ENCODE results near the gene POLR2J3.
"Not testable (repeated sequence)": the region's sequence is repeated elsewhere in the genome, so short reads cannot be mapped to it uniquely, and the experiment has no call there.

Gene POLR2J3

DNA sequence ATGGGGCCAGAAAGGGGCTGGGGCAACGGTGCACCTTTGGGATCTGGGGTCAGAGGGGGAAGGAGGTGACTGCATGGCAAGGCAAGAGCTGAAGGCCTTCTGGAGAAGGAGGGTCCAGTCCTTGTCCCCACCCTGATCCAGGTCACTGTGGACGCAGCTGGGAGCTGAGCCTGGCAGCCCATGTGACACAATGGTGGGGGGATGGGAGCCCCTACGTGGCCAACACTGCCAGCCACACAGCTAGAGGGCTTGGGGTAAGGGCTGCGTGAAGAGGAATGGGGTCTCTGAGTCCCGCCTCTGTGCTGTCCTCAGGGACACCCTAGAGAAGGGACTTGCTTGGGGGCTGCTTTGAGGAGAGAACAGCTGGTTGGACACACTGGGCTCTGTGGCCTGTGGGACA is 9.3 kb upstream of the POLR2J3 start:
- not testable (repeated sequence) for DNase-seq

DNA sequence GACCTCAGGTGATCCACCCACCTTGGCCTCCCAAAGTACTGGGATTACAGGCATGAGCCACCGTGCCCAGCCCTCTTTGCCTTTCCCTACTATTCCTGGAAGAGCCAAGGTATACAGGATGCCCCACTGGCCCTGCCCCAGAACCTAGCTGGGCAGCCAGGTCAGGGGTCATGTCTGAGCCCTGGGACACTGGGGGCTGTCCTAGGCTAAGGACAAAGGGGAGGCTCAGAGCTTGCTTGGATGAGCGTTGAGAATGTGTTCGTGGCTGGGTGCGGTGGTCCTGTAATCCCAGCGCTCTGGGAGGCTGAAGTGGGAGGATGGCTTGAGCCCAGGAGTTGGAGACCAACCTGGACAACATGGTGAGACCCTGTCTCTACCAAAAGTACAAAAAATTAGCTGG is 6.1 kb upstream of the POLR2J3 start:
- DNase-seq = not testable (repeated sequence)

DNA sequence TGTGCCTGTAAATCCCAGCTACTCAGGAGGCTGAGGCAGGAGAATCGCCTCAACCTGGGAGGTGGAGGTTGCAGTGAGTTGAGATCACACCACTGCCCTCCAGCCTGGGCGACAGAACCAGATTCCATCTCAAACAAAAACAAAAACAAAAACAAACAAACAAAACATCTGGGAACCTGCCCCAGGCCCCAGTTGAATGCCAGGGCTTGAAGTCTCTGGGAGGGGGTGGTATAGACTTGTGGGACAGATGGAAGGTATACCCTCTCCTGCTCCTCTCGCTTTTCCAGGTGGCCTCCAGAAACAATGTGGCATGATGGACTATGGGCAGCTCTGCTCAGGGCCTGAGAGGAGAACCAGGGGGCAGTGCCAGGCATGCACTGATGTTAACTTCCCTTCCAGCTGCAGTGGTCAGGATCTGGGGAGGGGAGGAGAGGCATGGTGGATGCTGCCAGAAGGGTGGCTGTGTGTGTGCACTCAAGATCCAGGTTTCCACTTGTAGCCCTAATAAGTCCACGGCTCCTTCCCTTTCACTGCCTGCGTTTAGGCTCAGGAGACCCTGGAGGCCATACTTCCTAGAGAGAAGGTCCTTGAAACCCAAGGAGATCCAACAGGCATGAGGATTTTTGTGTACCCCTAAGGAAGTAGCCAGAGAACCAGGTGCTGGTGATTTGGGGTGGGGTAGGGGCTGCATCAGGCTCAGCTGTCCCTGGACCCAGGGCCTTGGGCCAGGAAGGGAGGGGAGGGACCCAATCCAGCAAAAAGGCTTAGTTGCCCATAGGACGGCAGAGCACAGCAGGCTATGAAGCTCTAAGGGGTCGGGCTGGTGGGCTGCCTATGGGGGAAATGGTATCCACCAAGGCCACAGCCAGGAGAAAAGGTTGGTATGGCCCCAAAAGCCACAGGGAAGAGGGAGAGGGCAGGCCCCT is 5.2 kb upstream of the POLR2J3 start:
- not testable (repeated sequence) for DNase-seq

DNA sequence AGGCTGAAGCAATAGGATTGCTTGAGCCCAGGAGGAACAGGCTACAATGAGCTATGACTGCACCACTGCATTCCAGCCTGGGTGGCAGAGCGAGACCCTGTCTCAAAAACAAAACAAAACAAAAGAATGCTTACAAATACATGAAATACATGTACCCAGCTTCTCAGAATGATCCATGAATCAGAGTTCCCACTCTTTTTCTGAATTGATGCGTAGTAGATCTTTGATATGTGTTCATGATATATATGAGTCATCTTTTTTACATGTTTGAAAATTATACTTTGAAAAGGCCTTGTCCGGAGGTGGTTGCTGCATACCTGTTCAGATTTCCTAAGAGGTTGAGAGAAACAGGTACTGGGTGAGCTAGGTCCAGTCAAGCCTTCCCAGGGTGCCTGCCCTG is 4.0 kb upstream of the POLR2J3 start:
- DNase-seq = not testable (repeated sequence)

DNA sequence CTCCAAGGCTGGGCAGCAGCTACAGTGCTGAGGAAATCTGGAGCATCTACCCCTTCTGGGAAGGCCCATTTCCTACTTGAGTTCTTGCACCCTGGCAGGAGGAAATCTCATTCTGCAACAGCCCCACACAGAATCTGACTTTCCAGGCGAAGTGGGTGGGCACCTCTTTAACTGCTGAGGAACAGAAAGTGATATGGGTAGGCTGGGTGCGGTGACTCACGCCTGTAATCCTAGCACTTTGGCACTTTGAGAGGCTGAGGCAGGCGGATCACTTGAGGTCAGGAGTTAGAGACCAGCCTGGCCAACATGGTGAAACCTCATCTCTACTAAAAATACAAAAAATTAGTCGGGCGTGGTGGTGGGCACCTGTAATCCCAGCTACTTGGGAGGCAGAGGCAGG is 2.2 kb upstream of the POLR2J3 start:
- DNase-seq = not testable (repeated sequence)

DNA sequence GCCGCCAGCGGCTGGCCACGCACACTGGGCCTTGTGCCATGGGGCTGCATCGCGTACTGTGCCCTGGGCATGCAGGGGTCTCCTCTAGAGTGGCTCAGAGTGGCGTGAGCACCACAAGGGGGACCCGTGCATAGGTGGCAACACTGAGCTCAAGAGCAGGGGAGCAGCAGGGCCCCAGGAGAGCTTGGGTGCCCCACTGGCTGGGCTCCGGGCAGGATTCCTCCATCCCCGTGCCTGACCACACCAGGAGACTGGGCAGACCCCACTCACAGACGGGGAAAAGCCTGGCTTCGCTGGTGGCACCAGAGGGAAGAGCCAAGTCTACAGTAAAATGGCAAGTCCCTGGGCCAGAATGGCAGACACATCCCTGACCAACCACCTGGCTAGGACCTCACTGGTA is 3.8 kb downstream of the POLR2J3 start:
- not testable (repeated sequence) for DNase-seq

DNA sequence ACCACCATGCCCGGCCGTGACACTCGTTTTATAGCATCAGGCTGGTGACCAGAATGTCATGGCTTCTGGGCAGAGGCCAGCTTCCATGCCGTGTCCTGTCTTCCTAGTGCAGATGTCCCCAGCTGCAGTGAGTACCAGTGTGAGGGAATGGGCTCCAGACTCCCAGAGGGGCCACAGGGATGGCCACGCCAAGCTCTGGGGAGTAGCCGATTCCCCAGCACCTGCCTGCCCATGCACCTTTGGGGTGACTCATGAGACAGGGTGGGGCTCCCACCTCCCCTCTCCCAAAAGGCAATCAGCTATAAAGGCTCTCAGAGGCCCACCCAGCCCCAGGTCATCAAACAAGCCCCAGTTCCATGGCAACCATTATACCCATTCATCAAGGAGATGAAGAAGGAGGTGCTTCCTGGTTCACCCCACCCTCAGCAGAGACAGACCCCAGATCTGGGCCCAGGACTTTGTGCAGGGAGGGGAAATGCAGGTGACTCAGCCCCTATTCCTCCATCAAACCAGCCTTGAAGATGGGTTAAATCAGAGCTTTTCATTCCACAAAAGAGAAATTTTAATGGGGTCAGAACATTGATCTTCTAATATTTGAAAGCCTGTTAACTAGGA is 21.5 kb downstream of the POLR2J3 start, which contains the start of gene SPDYE2:
TSS of gene SPDYE2 (plus strand) at position 419 of the 615 bp plus-strand sequence. CDS start 2,030 bp downstream, outside the sequence.
- not testable (repeated sequence) for DNase-seq

DNA sequence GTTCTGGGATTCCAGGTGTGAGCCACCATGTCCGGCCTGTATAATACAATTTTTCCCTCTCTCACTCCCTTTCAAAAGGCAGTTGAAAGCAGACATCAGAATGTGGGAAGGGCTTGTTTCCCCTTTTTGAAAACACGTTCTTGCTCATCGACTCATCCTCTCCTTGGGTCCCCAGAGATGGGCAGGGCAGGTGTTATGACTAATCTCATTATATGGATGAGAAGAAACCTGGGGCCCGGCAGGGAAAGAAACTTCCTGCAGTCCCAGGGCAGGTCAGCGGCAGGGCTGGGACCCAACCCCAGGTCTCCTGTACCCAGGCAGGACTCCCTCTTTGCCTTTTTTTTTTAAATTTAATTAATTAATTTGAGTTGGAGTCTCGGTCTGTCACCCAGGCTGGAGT is 26.0 kb downstream of the POLR2J3 start:
- DNase-seq = not testable (repeated sequence)

DNA sequence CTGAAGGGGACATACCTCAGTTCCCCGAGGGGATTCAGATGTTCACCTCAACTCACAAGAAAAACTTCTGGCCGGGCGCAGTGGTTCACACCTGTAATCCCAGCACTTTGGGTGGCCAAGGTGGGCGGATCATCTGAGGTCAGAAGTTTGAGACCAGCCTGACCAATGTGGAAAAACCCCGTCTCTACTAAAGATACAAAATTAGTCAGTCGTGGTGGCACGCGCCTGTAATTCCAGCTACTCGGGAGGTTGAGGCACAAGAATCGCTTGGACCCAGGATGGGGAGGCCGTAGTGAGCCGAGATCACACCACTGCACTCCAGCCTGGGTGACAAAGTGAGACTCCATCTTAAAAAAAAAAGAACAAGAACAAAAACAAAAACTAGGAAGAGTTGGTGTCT is 27.1 kb downstream of the POLR2J3 start:
- DNase-seq = not testable (repeated sequence)

DNA sequence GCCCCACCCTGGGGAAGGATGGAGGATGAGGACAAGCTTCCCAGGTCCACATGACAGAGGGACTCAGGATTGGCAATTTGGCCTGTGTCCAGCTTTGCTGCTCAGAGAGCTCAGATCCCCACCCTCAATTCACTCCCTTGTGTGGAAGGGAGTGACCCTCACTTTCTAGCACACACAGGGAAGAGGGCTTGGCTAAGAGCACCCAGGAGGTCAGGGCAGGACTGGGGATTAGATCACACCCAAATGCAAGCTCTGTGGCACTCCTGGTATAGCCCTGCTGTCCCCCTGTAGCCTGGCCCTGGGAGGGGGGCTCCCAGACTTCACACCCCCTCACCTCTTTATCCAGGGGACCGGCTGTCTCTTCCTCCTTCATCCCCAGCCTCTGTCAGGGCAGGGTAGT is 28.0 kb downstream of the POLR2J3 start:
- DNase-seq = not testable (repeated sequence)

DNA sequence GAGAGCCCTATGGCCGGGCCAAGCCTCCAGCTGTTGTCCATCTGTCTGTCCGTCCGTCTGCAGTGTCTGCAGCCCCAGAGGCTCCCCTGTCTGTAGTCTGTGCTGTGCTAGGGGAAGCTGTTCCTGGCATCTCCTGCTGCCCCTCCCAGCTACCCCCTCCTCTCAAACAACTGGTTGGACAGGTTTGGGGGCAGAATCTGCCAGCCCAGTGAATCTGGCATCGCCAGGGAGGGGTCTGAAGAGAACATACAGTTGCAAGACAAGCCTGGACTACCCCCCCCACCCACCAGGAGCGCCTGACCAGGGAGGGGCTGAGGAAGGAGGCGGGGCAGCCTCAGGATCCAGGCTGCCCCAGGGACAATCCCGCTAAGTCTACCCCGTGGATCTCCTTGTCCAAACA is 28.8 kb downstream of the POLR2J3 start, which contains the start of gene UPK3BL2:
TSS of gene UPK3BL2 (minus strand) at position 101 of the 400 bp plus-strand sequence. CDS start at position 41, 60 bp downstream.
- not testable (repeated sequence) for DNase-seq

DNA sequence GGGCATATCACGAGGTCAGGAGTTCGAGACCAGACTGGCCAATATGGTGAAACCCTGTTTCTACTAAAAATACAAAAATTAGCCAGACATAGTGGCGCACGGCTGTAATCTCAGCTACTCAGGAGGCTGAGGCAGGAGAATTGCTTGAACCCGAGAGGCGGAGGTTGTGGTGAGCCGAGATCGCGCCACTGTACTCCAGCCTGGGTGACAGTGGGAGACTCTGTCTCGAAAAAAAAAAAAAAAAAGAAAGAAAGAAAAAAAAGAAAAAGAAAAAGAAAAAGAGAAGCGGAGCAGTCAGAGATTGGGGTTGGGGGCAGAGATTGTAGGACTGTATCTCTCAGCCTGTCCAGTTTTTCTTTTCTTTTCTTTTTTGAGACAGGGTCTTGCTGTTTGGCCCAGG is 29.6 kb downstream of the POLR2J3 start:
- not testable (repeated sequence) for DNase-seq

DNA sequence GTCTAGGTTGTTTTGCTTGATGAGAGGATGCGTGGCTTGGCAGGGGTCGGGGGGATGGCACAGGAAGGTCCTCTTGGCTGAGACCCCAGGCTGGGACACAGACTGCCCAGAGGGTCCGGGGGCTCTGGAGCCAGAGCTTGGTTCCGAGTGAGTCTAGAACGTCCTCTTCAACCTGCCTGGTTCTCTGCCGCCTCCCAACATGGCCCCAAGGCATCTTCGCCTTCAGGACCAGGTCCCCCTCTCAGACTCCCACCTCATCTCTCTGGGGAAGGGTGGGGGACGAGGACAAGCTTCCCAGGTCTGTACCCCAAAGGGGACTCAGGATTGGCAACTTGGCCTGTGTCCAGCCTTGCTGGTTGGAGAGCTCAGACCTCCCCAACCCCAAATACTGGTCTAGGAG is 30.3 kb downstream of the POLR2J3 start:
- DNase-seq = not testable (repeated sequence)

DNA sequence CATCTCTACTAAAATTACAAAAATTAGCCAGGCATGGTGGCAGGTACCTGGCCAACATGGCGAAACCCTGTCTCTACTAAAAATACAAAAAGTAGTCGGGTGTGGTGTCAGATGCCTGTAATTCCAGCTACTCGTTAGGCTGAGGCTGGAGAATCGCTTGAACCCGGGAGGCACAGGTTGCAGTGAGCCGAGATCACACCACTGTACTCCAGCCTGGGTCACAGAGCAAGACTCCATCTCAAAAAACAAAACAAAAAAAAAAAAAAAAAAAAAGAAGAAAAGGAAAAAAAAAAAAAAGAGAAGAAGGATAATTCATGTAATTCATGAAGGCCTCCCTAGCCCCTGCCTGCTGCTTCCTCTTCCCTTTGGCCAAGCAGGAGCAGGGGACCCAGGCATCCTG is 31.8 kb downstream of the POLR2J3 start:
- not testable (repeated sequence) for DNase-seq

DNA sequence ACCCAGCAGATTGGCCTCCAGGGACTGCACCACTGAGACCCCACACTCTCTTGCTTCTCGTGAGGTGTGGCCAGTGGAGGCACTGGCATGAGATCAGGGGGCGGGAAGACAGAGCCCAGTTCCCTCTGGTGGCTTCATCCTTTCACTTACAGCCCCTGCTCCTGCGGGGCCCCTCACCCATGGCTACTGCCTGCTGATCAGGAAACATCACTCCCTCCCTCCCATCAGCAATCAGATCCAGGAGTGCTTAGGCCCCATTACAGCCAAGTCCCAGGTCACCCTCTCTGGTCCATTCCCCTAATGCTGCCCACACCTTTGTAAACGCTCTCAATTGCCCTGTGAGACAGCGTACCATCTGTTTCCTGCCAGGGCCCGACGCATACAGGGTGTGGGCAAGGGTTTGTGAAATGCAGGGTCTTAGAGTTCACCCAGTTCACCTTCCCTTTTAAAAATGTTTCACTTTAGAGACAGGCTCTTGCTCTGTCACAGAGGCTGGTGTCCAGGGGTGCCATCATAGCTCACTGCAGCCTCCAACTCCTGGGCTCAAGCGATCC is 37.2 kb downstream of the POLR2J3 start:
- DNase-seq = not testable (repeated sequence)

DNA sequence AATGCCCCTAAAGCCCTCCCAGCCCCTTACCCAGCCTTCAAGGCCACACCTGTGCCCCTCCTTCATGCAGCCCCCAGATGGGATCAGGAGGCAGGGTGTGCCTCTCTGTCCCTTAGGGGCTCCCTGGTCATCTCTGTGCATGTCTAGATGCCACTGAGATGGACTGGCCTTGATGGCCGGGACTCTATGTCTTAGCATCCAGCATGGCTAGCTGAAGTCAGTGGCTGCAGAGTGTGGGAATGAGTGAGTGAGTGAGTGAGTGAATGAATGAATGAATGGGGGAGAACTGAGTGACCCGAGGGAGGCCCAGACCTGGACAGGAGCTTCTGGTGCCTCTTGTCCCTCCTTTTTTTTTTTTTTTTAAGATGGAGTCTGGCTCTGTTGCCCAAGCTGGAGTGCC is 40.3 kb downstream of the POLR2J3 start:
- not testable (repeated sequence) for DNase-seq

DNA sequence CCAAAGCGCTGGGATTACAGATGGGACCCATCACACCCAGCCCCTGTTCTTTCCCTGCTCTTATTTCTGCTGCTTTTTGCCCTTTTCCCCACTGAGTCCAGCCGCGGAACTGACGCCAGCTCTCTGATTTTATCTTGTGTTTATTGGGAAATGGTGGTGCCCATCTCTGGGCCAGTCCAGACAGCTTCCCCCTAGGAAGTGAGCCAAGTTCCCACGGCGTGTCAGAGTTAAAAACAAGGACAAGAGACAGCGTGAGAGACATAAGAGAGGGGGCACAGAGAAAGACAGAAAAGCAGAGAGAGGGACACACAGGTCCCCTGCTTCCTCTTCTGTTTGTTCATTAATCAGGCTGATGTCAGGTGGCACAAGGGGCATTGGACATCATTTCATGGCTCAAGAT is 40.8 kb downstream of the POLR2J3 start:
- DNase-seq = not testable (repeated sequence)

DNA sequence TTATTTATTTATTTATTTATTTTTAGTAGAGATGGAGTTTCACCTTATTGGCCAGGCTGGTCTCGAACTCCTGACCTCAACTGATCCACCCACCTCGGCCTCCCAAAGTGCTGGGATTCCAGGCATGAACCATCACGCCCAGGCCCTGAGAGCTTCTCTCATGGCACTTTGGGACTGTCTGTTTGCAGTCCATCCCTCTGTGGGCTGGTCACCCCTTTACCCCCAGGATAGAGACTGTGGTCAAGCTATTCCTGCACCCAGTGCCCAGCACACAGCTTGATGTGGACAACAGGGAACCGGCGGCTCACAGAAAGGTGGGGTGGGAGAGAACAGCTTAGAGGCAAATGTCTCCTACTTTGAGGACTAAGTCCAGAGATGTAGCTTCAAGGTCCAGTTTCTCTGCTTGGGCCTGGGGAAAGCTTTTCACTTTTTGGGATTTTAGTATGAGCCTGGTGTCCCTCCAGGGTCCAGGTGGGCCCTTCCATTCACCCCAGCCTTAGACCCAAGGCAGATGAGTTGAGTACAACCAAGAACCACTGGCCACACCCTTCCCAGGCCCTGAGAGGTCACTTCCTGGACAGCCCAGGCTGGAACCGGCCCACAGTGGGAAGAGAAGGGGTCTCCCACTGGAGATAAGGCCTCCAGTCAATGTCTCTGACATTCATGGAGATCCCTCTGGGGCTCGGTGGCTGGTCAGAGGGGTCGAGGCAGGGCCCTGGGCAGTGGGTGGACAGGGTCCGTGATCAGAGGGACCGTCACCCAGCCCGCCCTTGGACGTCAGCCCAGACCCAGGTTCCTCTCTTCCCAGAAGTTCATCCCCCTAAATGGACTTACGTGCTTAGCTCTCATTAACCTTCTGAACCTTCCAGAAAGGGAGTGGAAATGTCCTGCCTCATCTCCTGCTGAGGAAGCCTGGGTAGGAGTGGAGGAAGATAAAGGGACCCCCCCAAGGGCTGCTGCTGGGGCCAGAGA is 44.3 kb downstream of the POLR2J3 start:
- DNase-seq = not testable (repeated sequence)

DNA sequence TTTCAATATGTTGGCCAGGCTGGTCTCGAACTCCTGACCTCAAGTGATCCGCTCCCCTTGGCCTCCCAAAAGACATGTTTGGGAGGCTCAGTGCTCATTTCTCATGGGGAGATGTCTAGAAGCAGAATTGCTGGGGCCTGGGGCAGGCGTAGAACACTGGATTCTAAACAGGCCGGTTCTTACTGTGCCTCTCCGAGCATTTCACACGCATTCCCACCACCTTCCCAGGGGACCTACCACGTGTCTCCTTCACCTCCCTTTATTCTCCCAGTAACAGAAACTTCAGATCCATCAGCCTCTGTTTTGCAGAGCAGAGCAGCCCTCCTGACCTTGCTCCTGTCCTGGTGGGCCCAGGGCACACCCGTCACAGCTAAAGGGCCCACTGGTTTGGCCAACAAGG is 45.2 kb downstream of the POLR2J3 start:
- DNase-seq = not testable (repeated sequence)

DNA sequence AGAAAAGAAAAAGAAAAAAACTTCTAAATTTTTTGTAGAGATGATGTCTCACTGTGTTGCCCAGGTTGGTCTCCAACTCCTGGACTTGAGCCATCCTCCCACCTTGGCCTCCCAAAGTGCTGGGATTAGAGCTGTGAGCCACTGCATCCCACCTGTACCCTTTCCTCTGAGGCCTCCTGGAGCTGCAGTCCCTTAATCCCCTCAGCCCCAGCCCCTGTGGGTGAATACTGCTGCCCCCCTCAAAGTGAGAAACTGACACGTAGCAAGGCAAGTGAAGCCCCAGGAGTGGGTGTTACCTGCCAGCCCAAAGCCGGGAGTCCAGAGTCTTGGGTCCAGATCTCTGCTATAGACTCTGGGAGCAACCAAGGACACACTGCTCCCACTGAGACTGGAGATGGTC is 47.6 kb downstream of the POLR2J3 start:
- not testable (repeated sequence) for DNase-seq

DNA sequence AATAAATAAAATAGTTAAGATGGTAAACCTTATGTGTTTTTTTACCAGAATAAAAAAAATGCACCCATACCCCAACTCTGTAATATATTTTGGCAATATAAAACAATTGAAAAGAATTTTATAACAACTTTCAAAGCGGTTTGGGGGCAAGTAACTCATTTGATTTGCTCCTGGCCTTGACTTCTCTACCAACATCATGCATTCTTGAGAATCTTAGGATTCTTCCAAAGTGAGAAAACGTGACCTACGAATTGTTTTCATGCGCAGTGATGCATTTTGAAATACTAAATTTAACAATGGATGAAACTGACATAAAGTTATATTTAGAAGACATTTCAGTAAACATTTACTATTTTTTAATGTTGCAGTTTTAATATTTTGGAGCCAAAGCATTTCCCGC is 51.6 kb downstream of the POLR2J3 start:
- DNase-seq = not testable (repeated sequence)

DNA sequence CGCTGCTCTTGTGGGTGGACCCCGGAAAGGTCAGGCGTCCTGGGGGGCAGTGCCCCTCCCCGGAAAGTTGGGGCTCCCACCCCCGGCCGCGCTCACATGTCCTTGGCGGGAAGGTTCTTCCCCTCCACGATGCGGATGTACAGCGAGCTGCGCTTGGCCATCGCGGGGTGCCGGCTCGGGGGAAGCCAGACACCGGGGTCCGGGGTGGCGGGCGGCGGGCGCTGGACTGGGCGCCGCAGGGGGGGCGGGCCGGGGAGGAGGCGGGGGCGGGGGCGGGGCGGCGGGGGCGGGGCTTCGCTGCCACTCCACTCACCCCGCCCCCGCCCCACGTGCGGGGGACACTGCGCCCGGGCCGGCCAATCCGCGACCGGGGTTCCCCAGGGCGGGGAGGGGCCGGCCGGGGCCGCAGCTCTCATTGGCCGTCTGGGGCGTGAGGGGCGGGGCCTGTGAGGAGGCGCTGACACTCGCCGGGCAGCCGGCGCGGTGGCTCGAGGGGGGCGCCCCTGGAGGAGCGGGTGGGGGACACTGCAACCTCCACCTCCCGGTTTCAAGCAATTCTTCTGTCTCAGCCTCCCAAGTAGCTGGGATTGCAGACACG is 54.7 kb downstream of the POLR2J3 start, which contains the start of gene RASA4B:
TSS of gene RASA4B (minus strand) at position 228 of the 598 bp plus-strand sequence. CDS start at position 161, 67 bp downstream.
- not testable (repeated sequence) for DNase-seq
